Muscle layer of colon (tissue), 2 donors: ENCODE data around the gene LRRC38.
A peak's percentile ranks its signal among the peaks of the same experiment; 100 is the strongest.

Experiments used
- H3K27ac ChIP-seq: one replicate; pipeline ENCODE4 v1.7.0; 2013; ENCODE audit warnings: low read depth, mild to moderate bottlenecking, low read length, moderate library complexity
- H3K27me3 ChIP-seq, 2 donors: one replicate each; pipeline ENCODE4 v1.7.0; 2013; ENCODE audit warnings: low read length in 2 of 2, mild to moderate bottlenecking in 2 of 2; ENCODE audit not compliant: insufficient read depth in 2 of 2, control insufficient read depth in 1 of 2
- H3K36me3 ChIP-seq: one replicate; pipeline ENCODE4 v1.7.0; 2013; ENCODE audit warnings: mild to moderate bottlenecking, low read length; ENCODE audit not compliant: insufficient read depth
- H3K4me1 ChIP-seq: one replicate; pipeline ENCODE4 v1.7.0; 2013; ENCODE audit warnings: mild to moderate bottlenecking, low read length; ENCODE audit not compliant: insufficient read depth
- H3K4me3 ChIP-seq, 2 donors: one replicate each; pipeline ENCODE4 v1.7.0; 2013; ENCODE audit warnings: low read length in 2 of 2, low read depth in 1 of 2, mild to moderate bottlenecking in 1 of 2, moderate library complexity in 1 of 2
- H3K9ac ChIP-seq: one replicate; pipeline ENCODE4 v1.7.0; 2013; ENCODE audit warnings: low read length
- H3K9me3 ChIP-seq: one replicate; pipeline ENCODE4 v1.7.0; 2013; ENCODE audit warnings: mild to moderate bottlenecking, low read length
- donor health status: abdominal sarcoma.
- donor health status: Adenocarcinoma of cecum.

LRRC38 gene

GRCh38 chr1:13543451-13544220, 29.8 kb upstream of the LRRC38 start:
- H3K9ac ChIP-seq = no peak overlapping the region
- no peaks in the 10 kb centered on the region for H3K9me3 ChIP-seq
- H3K4me3 ChIP-seq = no peak overlapping the region
- H3K27me3 ChIP-seq = no peaks in the 10 kb centered on the region
- H3K27ac ChIP-seq = peak overlapping the region; percentile 67
- H3K4me1 ChIP-seq = peaks cover 12% of the 10 kb centered on the region
- no peaks in the 10 kb centered on the region for H3K36me3 ChIP-seq

GRCh38 chr1:13541435-13542215, 27.8 kb upstream of the LRRC38 start:
- H3K4me3 ChIP-seq = no peak overlapping the region
- no peaks in the 10 kb centered on the region for H3K9me3 ChIP-seq
- H3K27ac ChIP-seq = peak overlapping the region; percentile 36
- H3K9ac ChIP-seq = no peak overlapping the region
- no peaks in the 10 kb centered on the region for H3K27me3 ChIP-seq
- peaks cover 12% of the 10 kb centered on the region for H3K4me1 ChIP-seq
- no peaks in the 10 kb centered on the region for H3K36me3 ChIP-seq

DNA sequence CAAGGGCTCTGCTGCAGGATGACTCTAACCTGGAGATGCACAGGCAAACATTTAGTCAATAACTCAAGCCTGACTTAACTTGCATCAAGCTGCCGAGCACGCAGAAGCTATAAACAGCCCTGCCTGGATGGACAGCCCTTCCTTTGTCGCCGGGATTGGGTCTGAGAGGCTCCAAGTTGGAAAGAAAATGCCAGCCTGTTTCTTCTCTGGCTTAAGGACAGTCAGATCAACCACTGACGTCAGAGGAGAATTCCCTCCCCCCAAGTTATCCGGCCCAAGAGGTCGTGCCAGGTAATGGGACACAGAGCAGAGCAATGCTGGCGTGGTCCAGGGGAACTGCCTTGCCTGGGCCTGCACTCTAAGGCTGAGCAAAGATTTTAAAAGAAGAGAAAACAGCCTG, 27.1 kb upstream of the LRRC38 start:
- Histone ChIP-seq H3K36me3 (no peaks in the 10 kb centered on the region), H3K4me1 (peaks cover 12% of the 10 kb centered on the region), H3K9ac (no peak overlapping the region), H3K27ac (peak overlapping the region; percentile 61), H3K27me3 (no peaks in the 10 kb centered on the region), H3K4me3 (no peak overlapping the region), H3K9me3 (no peaks in the 10 kb centered on the region)

GRCh38 chr1:13539683-13540082, 25.9 kb upstream of the LRRC38 start:
- no peaks in the 10 kb centered on the region for H3K27me3 ChIP-seq
- no peak overlapping the region for H3K9ac ChIP-seq

DNA sequence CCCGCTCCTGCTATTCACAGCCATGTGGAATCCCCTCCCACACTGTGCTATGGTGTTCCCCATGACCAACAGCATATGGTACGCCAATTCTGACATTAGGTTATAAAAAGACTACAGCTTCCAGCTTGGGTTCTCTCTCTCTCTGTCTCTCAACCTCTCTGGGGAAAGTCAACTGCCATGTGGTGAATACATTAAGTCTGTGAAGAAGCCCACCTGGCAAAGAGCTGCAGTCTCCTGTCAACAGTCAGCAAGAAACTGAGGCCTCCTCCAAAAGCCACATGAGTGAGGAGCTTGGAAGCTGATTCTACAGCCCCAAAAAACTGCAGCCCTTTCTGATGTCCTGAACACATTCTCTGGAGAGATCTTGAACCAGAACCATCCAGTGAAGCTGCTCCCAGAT, 25.0 kb upstream of the LRRC38 start:
- Histone ChIP-seq H3K4me3 (no peak overlapping the region), H3K27ac (no peak overlapping the region), H3K9ac (no peak overlapping the region), H3K36me3 (no peaks in the 10 kb centered on the region), H3K4me1 (peaks cover 5% of the 10 kb centered on the region), H3K9me3 (no peaks in the 10 kb centered on the region), H3K27me3 (no peaks in the 10 kb centered on the region)

More at GRCh38 chr1:13539683-13540082, 25.9 kb upstream of the LRRC38 start:
- no peak overlapping the region for H3K27ac ChIP-seq
- H3K9me3 ChIP-seq = no peaks in the 10 kb centered on the region
- no peak overlapping the region for H3K4me3 ChIP-seq
- peaks cover 12% of the 10 kb centered on the region for H3K4me1 ChIP-seq
- H3K36me3 ChIP-seq = no peaks in the 10 kb centered on the region

GRCh38 chr1:13536571-13536970, 22.8 kb upstream of the LRRC38 start:
- H3K27ac ChIP-seq = no peak overlapping the region
- no peaks in the 10 kb centered on the region for H3K9me3 ChIP-seq
- no peaks in the 10 kb centered on the region for H3K4me1 ChIP-seq
- no peak overlapping the region for H3K9ac ChIP-seq
- H3K27me3 ChIP-seq = no peaks in the 10 kb centered on the region
- no peak overlapping the region for H3K4me3 ChIP-seq
- no peaks in the 10 kb centered on the region for H3K36me3 ChIP-seq

DNA sequence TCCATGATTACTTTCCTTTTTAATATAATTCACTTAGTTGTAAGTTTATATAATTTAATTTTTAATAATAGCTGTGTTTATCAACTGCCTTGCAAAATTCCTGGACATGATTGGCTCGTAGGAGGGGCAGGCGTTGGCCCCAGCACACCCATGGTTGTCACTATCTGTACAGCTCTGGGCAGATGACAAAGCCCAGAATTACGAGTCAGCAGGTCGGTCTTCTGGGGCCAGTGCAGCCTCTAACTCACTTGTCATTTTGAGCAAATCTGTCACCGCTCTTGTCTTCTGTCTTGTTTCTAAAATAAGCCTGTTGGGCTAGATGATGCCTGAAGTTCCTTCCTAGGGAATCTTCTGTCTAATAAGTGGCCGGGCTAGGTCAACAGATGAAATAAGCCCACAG, 21.4 kb upstream of the LRRC38 start:
- Histone ChIP-seq H3K27ac (no peak overlapping the region), H3K4me1 (no peaks in the 10 kb centered on the region), H3K36me3 (no peaks in the 10 kb centered on the region), H3K9ac (no peak overlapping the region), H3K27me3 (no peaks in the 10 kb centered on the region), H3K9me3 (no peaks in the 10 kb centered on the region), H3K4me3 (no peak overlapping the region)

DNA sequence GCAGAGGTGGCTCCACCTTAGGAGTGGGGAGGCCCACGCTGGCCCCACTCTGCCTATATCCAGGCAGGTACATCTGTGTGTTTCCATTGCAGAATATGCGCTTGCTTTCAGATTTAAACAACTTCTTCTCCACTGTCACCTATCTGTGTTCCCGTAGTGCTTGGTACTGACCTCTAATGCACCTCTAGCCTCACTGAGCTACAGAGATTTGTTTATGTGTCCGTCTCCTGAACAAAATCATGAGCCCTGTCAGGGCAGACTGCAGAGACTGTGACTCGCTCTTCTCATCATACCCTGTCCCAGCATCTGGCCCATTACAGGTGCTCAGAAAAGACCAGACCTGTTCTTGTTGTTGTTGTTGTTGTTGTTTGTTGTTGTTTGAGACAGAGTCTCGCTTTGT, 14.5 kb upstream of the LRRC38 start:
- Histone ChIP-seq H3K27ac (no peak overlapping the region), H3K4me1 (no peaks in the 10 kb centered on the region), H3K9me3 (no peaks in the 10 kb centered on the region), H3K4me3 (no peak overlapping the region), H3K36me3 (no peaks in the 10 kb centered on the region), H3K9ac (no peak overlapping the region), H3K27me3 (no peaks in the 10 kb centered on the region)

DNA sequence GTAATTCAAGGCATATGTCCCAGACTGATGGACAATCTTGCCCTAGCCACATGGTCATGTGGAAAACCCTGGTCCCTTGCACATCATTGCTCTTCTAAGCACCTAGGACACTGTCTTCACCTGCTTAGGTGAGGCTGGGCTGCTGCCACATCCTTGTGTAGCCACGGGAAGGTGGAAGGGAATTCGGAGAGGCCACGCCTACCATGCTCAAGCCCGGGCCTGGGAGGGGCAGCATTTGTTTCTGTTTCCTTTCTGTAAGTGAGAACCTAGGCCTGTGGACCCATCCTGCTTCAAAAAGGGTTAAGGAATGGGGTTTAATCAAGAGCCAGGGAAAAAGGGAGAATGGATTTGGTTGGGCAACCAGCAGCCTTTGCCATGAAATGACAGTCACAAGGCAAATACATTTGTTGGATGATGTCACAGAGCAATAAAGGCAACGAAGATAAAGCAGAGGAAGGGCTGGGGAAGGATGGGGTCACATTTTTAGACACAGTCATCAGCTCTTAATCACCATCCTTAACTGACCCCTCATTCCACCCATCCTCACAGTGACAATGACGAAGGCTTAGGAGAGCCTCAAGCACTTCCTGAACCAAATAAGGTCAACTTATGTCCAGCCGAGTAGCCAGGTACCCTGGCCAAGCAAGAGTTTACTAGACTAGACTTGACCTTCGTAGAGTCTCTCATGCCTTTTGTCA, 10.1 kb upstream of the LRRC38 start:
- H3K9ac ChIP-seq = no peak overlapping the region
- no peaks in the 10 kb centered on the region for H3K36me3 ChIP-seq
- peaks cover under 1 to 3% of the 10 kb centered on the region in 2 donors for H3K27me3 ChIP-seq
- no peaks in the 10 kb centered on the region for H3K4me1 ChIP-seq
- H3K4me3 ChIP-seq = no peak overlapping the region
- H3K27ac ChIP-seq = no peak overlapping the region
- H3K9me3 ChIP-seq = peaks cover 1% of the 10 kb centered on the region

DNA sequence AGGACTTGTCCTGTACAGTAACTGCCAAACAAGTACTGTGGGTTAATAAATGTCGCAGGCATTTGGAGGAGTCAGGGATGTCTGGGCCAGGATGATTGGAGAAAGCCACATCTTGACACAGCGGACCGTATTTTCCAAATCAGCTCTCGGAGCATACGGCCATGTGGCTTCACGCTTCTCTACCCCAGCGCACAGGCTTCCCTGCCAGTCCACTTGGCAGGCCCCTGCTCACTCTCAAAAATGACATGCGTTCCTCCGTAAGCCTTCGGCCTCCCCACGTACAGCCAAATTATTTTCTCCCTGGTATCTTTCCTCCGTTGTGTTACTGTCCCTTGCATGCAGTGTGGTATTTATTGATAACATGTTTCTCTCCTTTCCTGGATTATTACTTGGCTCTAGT, 7.2 kb upstream of the LRRC38 start:
- no peaks in the 10 kb centered on the region for H3K4me1 ChIP-seq
- H3K27me3 ChIP-seq = peaks cover 10 to 12% of the 10 kb centered on the region in 2 donors
- peaks cover 7% of the 10 kb centered on the region for H3K9me3 ChIP-seq
- H3K4me3 ChIP-seq = no peak overlapping the region
- H3K27ac ChIP-seq = no peak overlapping the region
- no peaks in the 10 kb centered on the region for H3K36me3 ChIP-seq
- H3K9ac ChIP-seq = no peak overlapping the region

- H3K27ac ChIP-seq = no peak overlapping the region
- H3K27me3 ChIP-seq = peaks cover 10 to 36% of the 10 kb centered on the region in 2 donors
These were observed 3.5 kb upstream of the LRRC38 start for GRCh38 chr1:13517193-13517812.

More at GRCh38 chr1:13517193-13517812, 3.5 kb upstream of the LRRC38 start:
- H3K9me3 ChIP-seq = peaks cover 7% of the 10 kb centered on the region
- no peaks in the 10 kb centered on the region for H3K4me1 ChIP-seq
- H3K4me3 ChIP-seq = no peak overlapping the region
- H3K36me3 ChIP-seq = no peaks in the 10 kb centered on the region
- H3K9ac ChIP-seq = no peak overlapping the region
